B cell (primary cell): Measurements from ENCODE around the gene CD40. TPM values are rescaled to one million over a fixed set of nuclear protein-coding genes. Genes with fewer than 3 reads are reported as not detected.

Experiments
- ATAC-seq: fragments of 200-7000 bp; cut with Tn5 transposase; one replicate; pipeline ENCODE4 v1.10.0; 2021; ENCODE audit warnings: low read depth, mild to moderate bottlenecking, moderate number of reproducible peaks, moderate library complexity
- CTCF ChIA-PET: fragments of 350-600 bp; sonication (Branson Sonifier 250); formaldehyde crosslinking; loops from one replicate; lab custom pipeline; 2021; ENCODE audit warnings: antibody characterized with exemption, inconsistent platforms; lab: Charles Lee
- POLR2A ChIA-PET: fragments of 350-600 bp; sonication (Branson Sonifier 250); formaldehyde crosslinking; loops from one replicate; lab custom pipeline; 2021; ENCODE audit warnings: antibody characterized with exemption; lab: Charles Lee
- DNase-seq: peaks from one replicate; pipeline ENCODE4 v3.0.0; 2013
- H2AFZ ChIP-seq: 2 replicates; pipeline ENCODE4 v1.6.1; 2012; ENCODE audit warnings: mild to moderate bottlenecking, low read depth, low read length; ENCODE audit not compliant: insufficient read depth, poor library complexity, severe bottlenecking
- H3K27ac ChIP-seq, 2 donors: 1 replicate in 1 of 2; 2 replicates in 1 of 2; pipeline ENCODE4 v1.5.1; 2012 to 2013; ENCODE audit warnings: low read length in 2 of 2, mild to moderate bottlenecking in 2 of 2, moderate library complexity in 1 of 2
- H3K27me3 ChIP-seq, 4 experiments: fragments of 200-600 bp in 1 of 4; sonication (generic) in 1 of 4; replicated peaks in 1 of 4; 1 replicate in 2 of 4; 2 replicates in 2 of 4; pipeline versions ENCODE4 v1.6.1 to v1.7.0; 2013 to 2016; ENCODE audit warnings: low read length in 3 of 4, mild to moderate bottlenecking in 2 of 4, mixed read lengths in 1 of 4, moderate library complexity in 1 of 4; ENCODE audit not compliant: insufficient read depth in 4 of 4, control insufficient read depth in 3 of 4; ENCODE audit errors: control extremely low read depth in 1 of 4
- H3K36me3 ChIP-seq, 2 experiments: replicated peaks in 1 of 2; 1 replicate in 1 of 2; 2 replicates in 1 of 2; pipeline versions ENCODE4 v1.6.1 to v1.7.1; 2013; ENCODE audit warnings: low read length in 1 of 2; ENCODE audit not compliant: insufficient read depth in 2 of 2, control insufficient read depth in 1 of 2; ENCODE audit errors: control extremely low read depth in 1 of 2, extremely low read depth in 1 of 2
- H3K4me1 ChIP-seq, 2 donors: fragments of 200-600 bp in 1 of 2; sonication (generic) in 1 of 2; 1 replicate in 1 of 2; 2 replicates in 1 of 2; pipeline versions ENCODE4 v1.5.1 to v1.6.1; 2013 to 2017; ENCODE audit warnings: low read length in 2 of 2; ENCODE audit not compliant: control insufficient read depth in 2 of 2, insufficient read depth in 2 of 2
- H3K4me2 ChIP-seq: replicated peaks from 2 replicates; pipeline ENCODE3; 2012; ENCODE audit warnings: mild to moderate bottlenecking, low read depth, low read length; ENCODE audit not compliant: poor library complexity, severe bottlenecking
- H3K4me3 ChIP-seq, 5 experiments: fragments of 200-600 bp in 1 of 5; sonication (generic) in 1 of 5; 1 replicate in 3 of 5; 2 replicates in 2 of 5; pipeline versions ENCODE4 v1.5.1 to v1.7.0; 2011 to 2016; ENCODE audit warnings: low read length in 4 of 5, mild to moderate bottlenecking in 4 of 5, low read depth in 2 of 5, control low read depth in 1 of 5, moderate library complexity in 1 of 5; ENCODE audit not compliant: insufficient read depth in 1 of 5; ENCODE audit errors: control extremely low read depth in 1 of 5, extremely low read depth in 1 of 5
- H3K79me2 ChIP-seq: fragments of 200-600 bp; sonication (generic); one replicate; pipeline ENCODE4 v1.6.0; 2016; ENCODE audit warnings: low read length; ENCODE audit not compliant: control insufficient read depth, insufficient read depth
- H3K9ac ChIP-seq: fragments of 200-600 bp; sonication (generic); 2 replicates; pipeline ENCODE4 v1.6.1; 2017; ENCODE audit warnings: mild to moderate bottlenecking, low read length, moderate library complexity
- H3K9me3 ChIP-seq, 3 donors: one replicate each; pipeline versions ENCODE4 v1.6.1 to v1.7.1; 2013; ENCODE audit warnings: low read length in 2 of 3; ENCODE audit not compliant: control insufficient read depth in 2 of 3, insufficient read depth in 1 of 3; ENCODE audit errors: control extremely low read depth in 1 of 3
- H4K20me1 ChIP-seq: 2 replicates; pipeline ENCODE4 v1.6.0; 2012; ENCODE audit warnings: mild to moderate bottlenecking, low read length; ENCODE audit not compliant: insufficient read depth, control insufficient read depth, poor library complexity, severe bottlenecking
- H3K27ac Mint-ChIP-seq: one replicate; pipeline ENCODE4 v1.8.0; 2021; ENCODE audit warnings: mixed read lengths
- H3K27me3 Mint-ChIP-seq: one replicate; pipeline ENCODE4 v1.8.0; 2021; ENCODE audit warnings: mixed read lengths
- H3K4me1 Mint-ChIP-seq: one replicate; pipeline ENCODE4 v1.8.0; 2021; ENCODE audit warnings: mixed read lengths
- H3K4me3 Mint-ChIP-seq: one replicate; pipeline ENCODE4 v1.8.0; 2021; ENCODE audit warnings: mixed read lengths
- H3K9me3 Mint-ChIP-seq: one replicate; pipeline ENCODE4 v1.8.0; 2022; ENCODE audit warnings: mixed read lengths; ENCODE audit not compliant: insufficient read depth
- EZH2 ChIP-seq: IDR thresholded peaks from 2 replicates; pipeline ENCODE4 v1.6.1; 2012; ENCODE audit warnings: borderline replicate concordance, low read depth, mild to moderate bottlenecking, moderate library complexity, low read length; ENCODE audit not compliant: insufficient read depth, poor library complexity, severe bottlenecking
- WGBS: methylation state at CpG from one replicate; pipeline ENCODE4 v1.1.5; 2013; ENCODE audit warnings: missing lambda C conversion rate; ENCODE audit not compliant: insufficient coverage; 5-methylcytosine and 5-hydroxymethylcytosine counted together
- intact Hi-C: fragments of 100-400 bp; cut with micrococcal nuclease; formaldehyde crosslinking; loops from one replicate; pipeline ENCODE4 v1.10.0; 2022
- polyA plus RNA-seq: library from polyadenylated mRNA; depleted of rRNA; stranded (reverse); fragments of >200 nt; gene quantifications from 2 replicates; pipeline ENCODE4 v1.2.3, GENCODE V29; 2012
- total RNA-seq, 2 donors: library from RNA; stranded (reverse); fragments of 120-200 nt in 1 of 2; gene quantifications; 1 replicate in 1 of 2; 2 replicates in 1 of 2; pipeline versions ENCODE4 v1.2.3 to v1.2.4, GENCODE V29; 2013 to 2022
- TF ChIP-seq, protein P1 (sequence below): fragments of 200-600 bp; IDR thresholded peaks from one replicate; pipeline ENCODE4 v1.8.0; 2022; ENCODE audit warnings: antibody characterized with exemption, mild to moderate bottlenecking

CD40 gene
- total and polyA plus RNA-seq, 2 donors (not counting 1 experiment from before 2014, with no cell fraction given) = 210 to 215 TPM

GRCh38 chr20:46133886-46134654, 16.0 kb downstream of the CD40 start:
- no peak overlapping the region for H3K4me2 ChIP-seq
- DNase-seq = no peak
- ATAC-seq = no peak
- H3K4me1 ChIP-seq = peaks cover 20 to 42% of the 10 kb centered on the region in 2 donors
- peaks cover 0 to 10% (median 2%) of the 10 kb centered on the region in 4 experiments for H3K27me3 ChIP-seq
- ChIA-PET POLR2A (no interaction called here), CTCF (interaction anchor here (0.6 to 7.8 kb wide), 7 partner anchors 9 to 547 kb away, joined by 3 to 87 read pairs (median 4); partner anchors contain the start of gene CD40)
- H3K27me3 Mint-ChIP-seq = peaks cover 25% of the 10 kb centered on the region
- no peak overlapping the region for H3K4me3 ChIP-seq
- intact Hi-C loops = loop anchor here (2.0 to 5.0 kb wide), 3 partner anchors 35 to 213 kb away; no protein-coding TSS in a partner anchor
- H3K79me2 ChIP-seq = no peaks in the 10 kb centered on the region
- H3K27ac ChIP-seq = no peak overlapping the region
- H3K9me3 Mint-ChIP-seq = no peaks in the 10 kb centered on the region
- H3K27ac Mint-ChIP-seq = no peak overlapping the region
- no peak for TF ChIP-seq EZH2
- TF ChIP-seq, protein P1, sequence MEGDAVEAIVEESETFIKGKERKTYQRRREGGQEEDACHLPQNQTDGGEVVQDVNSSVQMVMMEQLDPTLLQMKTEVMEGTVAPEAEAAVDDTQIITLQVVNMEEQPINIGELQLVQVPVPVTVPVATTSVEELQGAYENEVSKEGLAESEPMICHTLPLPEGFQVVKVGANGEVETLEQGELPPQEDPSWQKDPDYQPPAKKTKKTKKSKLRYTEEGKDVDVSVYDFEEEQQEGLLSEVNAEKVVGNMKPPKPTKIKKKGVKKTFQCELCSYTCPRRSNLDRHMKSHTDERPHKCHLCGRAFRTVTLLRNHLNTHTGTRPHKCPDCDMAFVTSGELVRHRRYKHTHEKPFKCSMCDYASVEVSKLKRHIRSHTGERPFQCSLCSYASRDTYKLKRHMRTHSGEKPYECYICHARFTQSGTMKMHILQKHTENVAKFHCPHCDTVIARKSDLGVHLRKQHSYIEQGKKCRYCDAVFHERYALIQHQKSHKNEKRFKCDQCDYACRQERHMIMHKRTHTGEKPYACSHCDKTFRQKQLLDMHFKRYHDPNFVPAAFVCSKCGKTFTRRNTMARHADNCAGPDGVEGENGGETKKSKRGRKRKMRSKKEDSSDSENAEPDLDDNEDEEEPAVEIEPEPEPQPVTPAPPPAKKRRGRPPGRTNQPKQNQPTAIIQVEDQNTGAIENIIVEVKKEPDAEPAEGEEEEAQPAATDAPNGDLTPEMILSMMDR = no peak
- no peaks in the 10 kb centered on the region for H3K9me3 ChIP-seq
- peaks cover 0 to 3% of the 10 kb centered on the region in 2 experiments for H3K36me3 ChIP-seq
- WGBS = 89% methylated on average over 7 of the region's 11 CpGs
- peaks cover 47% of the 10 kb centered on the region for H3K4me1 Mint-ChIP-seq
- H4K20me1 ChIP-seq = peaks cover 26% of the 10 kb centered on the region
- no peak overlapping the region for H3K9ac ChIP-seq
- no peak overlapping the region for H3K4me3 Mint-ChIP-seq
- no peak overlapping the region for H2AFZ ChIP-seq

- Histone ChIP-seq H3K4me2 (no peak overlapping the region), H3K79me2 (no peaks in the 10 kb centered on the region), H2AFZ (no peak overlapping the region), H4K20me1 (peaks cover 22% of the 10 kb centered on the region), H3K9ac (no peak overlapping the region), H3K4me1 (peaks cover 21 to 42% of the 10 kb centered on the region in 2 donors), H3K36me3 (no peaks in the 10 kb centered on the region), H3K27me3 (peaks cover 0 to 10% (median 2%) of the 10 kb centered on the region in 4 experiments), H3K27ac (no peak overlapping the region), H3K4me3 (no peak overlapping the region), H3K9me3 (no peaks in the 10 kb centered on the region)
- no peak overlapping the region for H3K27ac Mint-ChIP-seq
- no peak overlapping the region for H3K4me3 Mint-ChIP-seq
- intact Hi-C loops = loop anchor here (5.0 kb wide), 1 partner anchor 213 kb away; no protein-coding TSS in a partner anchor
- H3K4me1 Mint-ChIP-seq = peaks cover 47% of the 10 kb centered on the region
- 72% methylated on average over 7 of the region's 7 CpGs for WGBS
- POLR2A ChIA-PET = no interaction called here
- DNase-seq (no peak), ATAC-seq (no peak)
- no peaks in the 10 kb centered on the region for H3K9me3 Mint-ChIP-seq
- TF ChIP-seq EZH2 = no peak
- TF ChIP-seq, protein P1 = no peak
- peaks cover 28% of the 10 kb centered on the region for H3K27me3 Mint-ChIP-seq
- CTCF ChIA-PET = interaction anchor here (0.6 to 7.8 kb wide), 6 partner anchors 10 to 214 kb away, joined by 3 to 87 read pairs (median 4); partner anchors contain the start of gene CD40
These were observed 16.6 kb downstream of the CD40 start for GRCh38 chr20:46134716-46135115.
